Astrocyte (in vitro differentiated cells and primary cell): ENCODE data around the gene SMPD3. TPM values are rescaled to one million over a fixed set of nuclear protein-coding genes. Genes with fewer than 3 reads are reported as not detected.

Experiments used
- DNase-seq: peaks from one replicate; pipeline ENCODE4 v3.0.0-alpha.2; 2010; ENCODE audit warnings: low read depth
- FAIRE-seq: peaks from 2 replicates; lab custom pipeline; 2011; peaks lifted over from hg19 to GRCh38; lab: Jason Lieb, UNC
- H2AFZ ChIP-seq: 2 replicates; pipeline ENCODE4 v1.6.0; 2012; ENCODE audit warnings: low read depth, low read length, inconsistent platforms
- H3K27ac ChIP-seq: 2 replicates; pipeline ENCODE4 v1.5.1; 2011; ENCODE audit warnings: low read depth, low read length, inconsistent platforms
- H3K27me3 ChIP-seq: 2 replicates; pipeline ENCODE4 v1.6.0; 2011; ENCODE audit warnings: low read length, inconsistent platforms; ENCODE audit not compliant: insufficient read depth
- H3K36me3 ChIP-seq: 2 replicates; pipeline ENCODE4 v1.5.1; 2011; ENCODE audit warnings: low read length, inconsistent platforms; ENCODE audit not compliant: insufficient read depth
- H3K4me1 ChIP-seq: 2 replicates; pipeline ENCODE4 v1.5.1; 2011; ENCODE audit warnings: low read length, inconsistent platforms; ENCODE audit not compliant: insufficient read depth
- H3K4me2 ChIP-seq: 2 replicates; pipeline ENCODE4 v1.6.0; 2012; ENCODE audit warnings: low read length, inconsistent platforms
- H3K4me3 ChIP-seq: 2 replicates; pipeline ENCODE4 v1.5.1; 2011; ENCODE audit warnings: low read depth, mild to moderate bottlenecking, low read length, inconsistent platforms; ENCODE audit not compliant: insufficient read depth
- H3K79me2 ChIP-seq: 2 replicates; pipeline ENCODE4 v1.6.0; 2012; ENCODE audit warnings: mild to moderate bottlenecking, low read length, inconsistent platforms; ENCODE audit not compliant: insufficient read depth
- H3K9ac ChIP-seq: 2 replicates; pipeline ENCODE4 v1.6.0; 2012; ENCODE audit warnings: mild to moderate bottlenecking, low read length, inconsistent platforms
- H3K9me3 ChIP-seq: 2 replicates; pipeline ENCODE4 v1.5.1; 2012; ENCODE audit warnings: low read depth, mild to moderate bottlenecking, low read length, inconsistent platforms; ENCODE audit not compliant: insufficient read depth
- H4K20me1 ChIP-seq: 2 replicates; pipeline ENCODE4 v1.6.0; 2012; ENCODE audit warnings: low read length, inconsistent platforms; ENCODE audit not compliant: insufficient read depth
- H3K27ac Mint-ChIP-seq: one replicate; pipeline ENCODE4 v1.8.0; 2021; ENCODE audit warnings: mild to moderate bottlenecking, mixed read lengths; ENCODE audit not compliant: unreplicated experiment
- H3K27me3 Mint-ChIP-seq: one replicate; pipeline ENCODE4 v1.8.0; 2021; ENCODE audit warnings: low read depth, mixed read lengths; ENCODE audit not compliant: unreplicated experiment
- H3K36me3 Mint-ChIP-seq: one replicate; pipeline ENCODE4 v1.8.0; 2021; ENCODE audit warnings: low read depth, mixed read lengths; ENCODE audit not compliant: unreplicated experiment
- H3K4me1 Mint-ChIP-seq: one replicate; pipeline ENCODE4 v1.8.0; 2021; ENCODE audit warnings: low read depth, mixed read lengths; ENCODE audit not compliant: unreplicated experiment
- H3K4me3 Mint-ChIP-seq: one replicate; pipeline ENCODE4 v1.8.0; 2021; ENCODE audit warnings: mild to moderate bottlenecking, moderate library complexity, mixed read lengths; ENCODE audit not compliant: unreplicated experiment
- H3K9me3 Mint-ChIP-seq: one replicate; pipeline ENCODE4 v1.8.0; 2021; ENCODE audit warnings: mild to moderate bottlenecking, mixed read lengths; ENCODE audit not compliant: unreplicated experiment
- CTCF ChIP-seq: IDR thresholded peaks from 2 replicates; pipeline ENCODE4 v1.5.1; 2011; ENCODE audit warnings: low read depth, mild to moderate bottlenecking, inconsistent platforms, low read length, moderate library complexity; ENCODE audit not compliant: insufficient read depth
- EZH2 ChIP-seq: IDR thresholded peaks from 2 replicates; pipeline ENCODE4 v1.6.1; 2012; ENCODE audit warnings: mild to moderate bottlenecking, low read length, inconsistent platforms; ENCODE audit not compliant: insufficient read depth
- total RNA-seq: library from RNA; stranded (reverse); gene quantifications from 2 replicates; pipeline ENCODE4 v1.2.1, GENCODE V29; 2021

The SMPD3 gene
- total RNA-seq, 1 donor from 2014 or later = 0.25 TPM

DNA sequence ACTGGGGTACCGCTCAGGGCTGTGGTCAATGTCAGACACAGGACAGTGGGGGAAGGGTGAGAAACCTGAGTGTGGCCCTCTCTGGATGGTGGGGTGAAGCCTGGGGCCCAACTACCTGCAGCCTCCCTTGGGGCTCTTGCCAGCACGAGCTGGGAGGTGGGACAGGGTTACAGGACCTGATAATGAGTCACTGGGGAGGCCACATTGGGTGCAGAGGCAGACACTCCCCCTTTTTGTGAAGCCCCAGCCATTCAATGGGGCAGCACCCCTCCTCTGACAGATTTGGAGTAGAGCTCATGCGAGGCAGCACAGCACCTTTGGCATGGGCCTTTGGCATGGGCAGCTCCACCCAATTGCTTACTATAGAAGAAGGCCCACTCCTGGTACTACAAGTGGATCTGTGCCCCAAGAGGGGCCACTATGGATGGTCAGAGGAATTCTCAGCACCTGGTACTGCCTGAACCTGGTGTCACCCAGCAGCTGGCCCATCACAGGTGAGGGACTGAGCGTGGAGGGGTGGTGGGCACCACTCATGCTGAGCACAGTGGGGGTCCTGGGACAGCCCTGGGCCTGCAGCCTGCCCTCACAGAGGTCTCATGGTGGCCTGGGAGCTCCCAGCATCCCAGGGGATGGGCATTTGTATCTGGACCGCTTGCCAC lies 45.2 kb upstream of the SMPD3 start:
- Histone ChIP-seq H3K4me3 (no peak overlapping the region), H2AFZ (no peak overlapping the region), H4K20me1 (no peaks in the 10 kb centered on the region), H3K4me2 (no peak overlapping the region), H3K4me1 (no peaks in the 10 kb centered on the region), H3K9ac (no peak overlapping the region), H3K79me2 (no peaks in the 10 kb centered on the region), H3K27ac (no peak overlapping the region), H3K27me3 (peaks cover 8% of the 10 kb centered on the region), H3K36me3 (no peaks in the 10 kb centered on the region), H3K9me3 (no peaks in the 10 kb centered on the region)
- peaks cover 19% of the 10 kb centered on the region for H3K27me3 Mint-ChIP-seq
- TF ChIP-seq CTCF (no peak), EZH2 (no peak)
- H3K4me3 Mint-ChIP-seq = no peak overlapping the region
- no peaks in the 10 kb centered on the region for H3K36me3 Mint-ChIP-seq
- peaks cover 6% of the 10 kb centered on the region for H3K4me1 Mint-ChIP-seq
- H3K27ac Mint-ChIP-seq = no peak overlapping the region
- no peak for DNase-seq
- no peak for FAIRE-seq
- peaks cover 3% of the 10 kb centered on the region for H3K9me3 Mint-ChIP-seq

DNA sequence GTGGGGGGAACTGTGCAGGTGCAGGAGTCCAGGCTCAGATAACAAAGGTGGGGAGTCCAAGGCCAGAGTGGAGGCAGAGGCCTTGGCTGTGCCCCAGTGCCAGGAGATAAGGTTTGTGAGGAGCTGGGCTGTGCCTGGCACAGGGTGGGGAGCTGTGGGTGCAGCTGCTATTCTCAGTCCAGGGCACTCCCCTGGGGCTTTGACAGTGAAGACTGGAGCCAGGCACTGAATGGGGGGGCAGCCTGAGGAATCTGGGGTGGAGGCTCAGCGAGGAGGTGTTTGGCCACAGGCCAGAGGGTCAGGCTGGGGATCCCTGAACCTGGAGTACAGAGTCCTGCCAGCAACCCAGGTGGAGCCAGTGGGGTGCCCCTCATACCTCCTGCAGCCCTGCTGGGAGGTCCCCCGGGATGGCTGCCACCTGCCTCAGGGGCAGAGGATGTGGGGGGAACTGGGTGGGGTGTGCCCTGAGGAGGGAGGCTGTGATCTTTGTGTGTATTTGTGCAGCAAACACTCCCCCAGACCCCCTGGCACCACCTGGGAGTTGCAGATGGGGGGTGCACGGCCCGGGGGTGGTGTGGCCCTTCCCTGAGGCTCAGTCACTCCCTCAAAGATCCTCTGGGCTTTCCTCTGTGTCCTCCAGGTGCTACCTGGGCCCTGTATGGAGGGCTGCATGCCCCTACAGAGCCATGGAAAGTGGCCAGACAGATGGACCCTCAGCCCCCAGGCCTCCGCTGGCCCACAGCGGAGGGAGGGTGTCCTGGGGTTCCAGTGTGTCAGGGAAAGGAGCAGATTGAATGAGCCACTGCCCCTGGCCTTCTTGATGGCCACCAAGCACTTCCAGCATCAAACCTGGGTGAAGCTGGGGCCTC lies 44.5 kb upstream of the SMPD3 start:
- TF ChIP-seq CTCF (no peak), EZH2 (no peak)
- H3K79me2 ChIP-seq = no peaks in the 10 kb centered on the region
- H3K4me3 ChIP-seq = no peak overlapping the region
- Mint-ChIP-seq H3K4me1 (peaks cover 6% of the 10 kb centered on the region), H3K36me3 (no peaks in the 10 kb centered on the region), H3K27ac (no peak overlapping the region), H3K27me3 (peaks cover 21% of the 10 kb centered on the region), H3K9me3 (peaks cover 3% of the 10 kb centered on the region), H3K4me3 (no peak overlapping the region)
- no peak for FAIRE-seq
- H2AFZ ChIP-seq = no peak overlapping the region
- no peaks in the 10 kb centered on the region for H3K9me3 ChIP-seq
- no peaks in the 10 kb centered on the region for H3K36me3 ChIP-seq
- DNase-seq = no peak
- no peaks in the 10 kb centered on the region for H4K20me1 ChIP-seq
- H3K9ac ChIP-seq = no peak overlapping the region
- H3K27ac ChIP-seq = no peak overlapping the region
- no peak overlapping the region for H3K4me2 ChIP-seq
- H3K4me1 ChIP-seq = no peaks in the 10 kb centered on the region
- peaks cover 8% of the 10 kb centered on the region for H3K27me3 ChIP-seq
